GM21381 (cell line): ENCODE measurements around the gene C2orf81.
"Not testable (repeated sequence)": the region's sequence is repeated elsewhere in the genome, so short reads cannot be mapped to it uniquely, and the experiment has no call there.

ENCODE experiments used
- ATAC-seq: cut with Tn5 transposase; IDR thresholded peaks from one replicate; pipeline ENCODE4 v1.9.1; 2021; ENCODE audit warnings: mild to moderate bottlenecking, moderate library complexity; ENCODE audit not compliant: unreplicated experiment

The C2orf81 gene

DNA sequence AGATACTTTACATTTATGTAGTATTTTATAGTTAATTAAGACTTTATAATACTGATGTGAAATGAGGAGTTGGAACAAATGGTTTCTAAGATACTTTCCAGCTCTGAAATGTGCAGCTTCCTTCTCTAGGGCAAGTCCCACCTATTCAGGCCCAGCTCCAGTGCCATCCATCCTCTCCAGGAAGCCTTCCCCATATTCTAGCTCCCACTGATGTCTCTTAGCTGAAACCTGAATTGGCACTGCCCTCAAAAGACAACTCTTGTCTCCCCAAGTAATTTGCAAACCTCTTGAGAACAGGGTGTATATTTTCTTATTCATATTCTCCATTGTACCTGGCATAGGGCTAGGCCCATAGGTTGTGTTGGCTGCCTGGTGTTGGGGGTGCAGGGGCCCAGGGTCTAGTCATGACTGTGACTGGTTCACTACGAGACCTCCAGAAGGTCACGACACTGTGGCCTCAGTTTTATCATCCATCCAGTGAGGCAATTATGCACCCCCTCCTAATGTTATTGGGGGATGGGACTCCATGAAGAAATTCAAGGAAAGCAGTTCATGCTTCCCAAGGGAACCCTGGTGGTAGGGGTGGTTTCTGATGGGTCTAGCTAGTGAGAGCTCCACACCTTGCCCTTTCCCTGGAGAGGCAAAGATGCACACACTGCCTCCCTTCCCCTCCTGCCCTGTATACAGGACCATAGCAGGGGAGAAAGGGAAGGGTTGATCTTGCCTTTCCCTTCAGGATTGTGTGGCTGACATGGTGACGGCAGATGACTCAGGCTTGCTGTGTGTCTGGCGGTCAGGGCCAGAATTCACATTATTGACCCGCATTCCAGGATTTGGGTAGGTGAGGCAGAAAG lies 2.9 kb upstream of the C2orf81 start:
- no peak for ATAC-seq

DNA sequence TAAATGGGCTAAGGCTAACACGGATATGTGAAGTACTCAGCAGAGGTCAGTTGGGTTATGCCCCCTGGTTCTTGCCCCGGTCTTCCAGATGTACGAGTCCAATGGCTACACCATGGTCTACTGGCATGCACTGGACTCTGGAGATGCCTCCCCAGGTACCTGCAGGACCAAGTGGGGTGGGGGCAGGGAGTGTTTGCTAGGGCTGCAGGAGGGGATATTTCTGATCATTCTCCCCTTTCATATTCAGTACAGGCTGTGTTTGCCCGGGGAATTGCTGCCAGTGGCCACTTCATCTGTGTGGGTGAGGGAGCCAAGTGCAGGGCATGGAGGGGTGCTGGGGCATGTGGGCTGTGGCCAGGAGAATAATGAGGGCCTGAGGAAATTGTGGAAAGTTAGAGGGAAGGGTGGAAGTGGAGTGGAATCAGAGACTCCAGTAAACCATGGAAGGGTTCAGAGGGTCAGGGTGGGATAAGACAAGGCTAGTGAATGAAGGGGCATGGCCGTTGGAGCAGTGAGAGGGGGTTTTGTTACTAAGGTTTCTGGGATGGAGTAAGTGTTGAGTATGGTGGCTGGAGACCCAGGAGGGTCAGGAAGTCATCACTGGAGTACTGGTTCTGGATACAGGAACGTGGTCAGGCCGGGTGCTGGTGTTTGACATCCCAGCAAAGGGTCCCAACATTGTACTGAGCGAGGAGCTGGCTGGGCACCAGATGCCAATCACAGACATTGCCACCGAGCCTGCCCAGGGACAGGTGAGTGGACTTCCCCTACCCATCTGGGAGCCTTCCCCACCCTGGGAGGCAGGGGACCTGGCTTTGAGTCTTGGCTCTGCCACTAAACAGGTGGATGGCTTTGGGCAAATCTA lies 2.0 kb upstream of the C2orf81 start:
- ATAC-seq: no peak

DNA sequence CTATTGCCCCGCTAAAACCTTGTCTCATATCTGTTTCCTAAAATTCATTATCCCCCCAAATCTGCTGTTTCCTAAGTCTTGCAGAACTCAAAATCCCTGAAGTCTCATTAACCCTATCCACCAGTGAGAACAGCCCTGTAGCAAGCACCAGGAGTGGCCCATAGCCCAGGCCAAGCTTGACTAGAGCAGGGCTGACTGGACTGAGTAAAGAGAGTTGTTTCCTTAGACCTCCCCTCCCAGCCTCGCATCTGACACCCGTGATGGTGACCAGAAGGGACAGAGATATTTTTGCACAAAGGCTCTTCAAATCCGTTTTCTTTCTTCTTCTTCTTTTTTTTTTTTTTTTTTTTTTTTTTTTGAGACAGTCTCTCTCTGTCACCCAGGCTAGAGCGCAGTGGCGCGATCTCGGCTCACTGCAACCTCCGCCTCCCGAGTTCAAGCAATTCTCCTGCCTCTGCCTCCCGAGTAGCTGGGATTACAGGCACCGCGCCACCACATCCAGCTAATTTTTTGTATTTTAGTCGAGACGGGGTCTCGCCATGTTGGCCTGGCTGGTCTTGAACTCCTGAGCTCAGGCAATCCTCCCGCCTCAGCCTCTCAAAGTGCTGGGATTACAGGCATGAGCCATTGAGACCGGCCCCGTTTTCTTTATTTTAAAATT lies 846 bp downstream of the C2orf81 start:
- not testable (repeated sequence) for ATAC-seq

DNA sequence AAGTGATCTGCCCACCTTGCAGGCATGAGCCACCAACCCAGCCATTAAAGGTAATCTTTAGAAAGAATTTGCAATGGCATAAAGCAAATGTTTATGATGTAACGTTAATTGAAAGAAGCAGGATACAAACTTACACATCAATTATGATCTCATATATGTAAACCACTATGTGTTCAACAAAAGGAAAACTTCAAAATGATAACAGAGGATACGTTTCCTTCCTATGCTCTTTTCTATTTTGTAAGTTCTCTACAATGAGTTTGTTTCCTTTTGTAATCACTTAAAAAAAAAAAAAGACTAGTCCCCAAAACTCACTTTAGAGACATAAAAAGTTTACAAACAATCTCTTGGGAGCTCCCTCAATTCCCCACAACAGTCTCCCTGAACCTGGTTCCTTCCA lies 1.4 kb downstream of the C2orf81 start:
- no peak for ATAC-seq

DNA sequence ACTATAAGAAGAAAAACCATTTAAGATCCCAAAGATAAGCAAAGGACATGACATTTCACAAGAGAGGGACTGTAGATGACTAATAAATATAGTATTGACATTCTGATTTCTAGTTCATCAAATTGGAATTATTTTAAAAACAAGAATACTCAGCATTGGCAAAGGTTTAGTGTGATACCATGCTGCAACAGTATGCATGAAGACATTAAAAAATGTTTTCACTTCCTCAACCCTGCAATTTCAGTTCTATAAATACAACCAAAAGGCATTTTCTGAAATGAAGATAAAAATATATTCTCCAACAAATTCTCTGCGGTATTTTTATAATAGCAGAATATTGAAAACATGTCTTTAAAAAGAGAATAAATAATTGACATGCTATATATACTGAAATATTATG lies 2.1 kb downstream of the C2orf81 start:
- ATAC-seq: no peak

DNA sequence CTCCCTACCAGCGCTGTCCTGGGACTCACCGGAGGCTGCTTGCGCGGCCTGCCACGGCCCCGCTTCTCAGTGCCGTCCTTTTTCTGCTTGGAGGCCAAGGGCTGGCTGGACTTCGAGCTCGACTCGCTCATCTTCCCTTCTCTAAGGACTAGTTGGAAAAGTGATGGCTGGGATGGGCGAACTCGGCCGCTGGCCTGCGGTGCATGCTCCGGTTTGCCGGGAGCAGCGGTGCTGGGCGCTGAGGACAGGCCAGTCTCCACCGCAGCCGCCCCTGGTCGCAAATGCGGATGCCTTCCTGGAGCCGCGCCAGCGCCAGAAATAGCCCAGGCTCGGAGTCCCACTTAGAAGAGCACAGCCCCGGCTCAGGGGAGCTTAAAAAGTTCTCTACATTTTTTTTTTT lies 3.1 kb downstream of the C2orf81 start:
- ATAC-seq: no peak

DNA sequence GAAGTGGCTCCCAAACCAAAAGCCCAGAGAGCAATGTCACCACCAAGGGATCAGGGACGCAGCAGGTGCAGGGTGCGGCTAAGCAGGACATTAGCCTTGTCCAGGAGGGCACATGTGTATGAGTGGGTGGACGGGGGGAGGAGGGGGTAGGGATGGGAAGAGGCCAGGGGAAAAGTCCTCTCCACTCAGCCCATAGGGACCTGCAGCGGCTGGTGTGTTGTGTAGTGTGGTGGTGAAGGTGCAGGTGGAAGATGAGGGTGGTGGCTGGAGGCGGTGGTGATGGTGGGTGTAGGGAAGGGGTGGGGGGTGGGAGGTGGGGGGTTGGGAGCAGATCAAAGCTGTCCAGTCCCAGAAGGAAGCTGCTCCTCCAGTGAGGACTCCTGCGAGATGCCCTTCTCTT lies 3.7 kb downstream of the C2orf81 start:
- no peak for ATAC-seq

DNA sequence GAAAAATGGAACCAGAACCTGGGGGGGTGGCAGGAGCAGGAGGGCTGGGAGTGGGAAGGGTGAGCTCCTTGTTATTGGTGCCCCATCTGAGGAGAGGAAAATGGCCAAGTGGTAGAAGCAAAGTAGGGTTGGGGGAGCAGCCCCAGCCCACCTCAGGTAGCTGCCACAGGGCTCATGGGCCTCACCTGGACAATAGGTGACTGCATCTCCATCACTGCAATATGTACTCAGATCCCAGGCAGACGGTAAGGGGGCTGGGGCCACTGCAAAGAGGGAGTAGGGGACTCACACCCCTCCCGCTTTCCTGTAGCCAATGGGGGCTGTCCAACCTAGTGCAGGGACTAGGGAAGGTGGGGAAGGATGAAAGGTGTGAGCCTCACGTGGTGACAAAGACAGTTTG lies 4.2 kb downstream of the C2orf81 start:
- ATAC-seq: no peak

DNA sequence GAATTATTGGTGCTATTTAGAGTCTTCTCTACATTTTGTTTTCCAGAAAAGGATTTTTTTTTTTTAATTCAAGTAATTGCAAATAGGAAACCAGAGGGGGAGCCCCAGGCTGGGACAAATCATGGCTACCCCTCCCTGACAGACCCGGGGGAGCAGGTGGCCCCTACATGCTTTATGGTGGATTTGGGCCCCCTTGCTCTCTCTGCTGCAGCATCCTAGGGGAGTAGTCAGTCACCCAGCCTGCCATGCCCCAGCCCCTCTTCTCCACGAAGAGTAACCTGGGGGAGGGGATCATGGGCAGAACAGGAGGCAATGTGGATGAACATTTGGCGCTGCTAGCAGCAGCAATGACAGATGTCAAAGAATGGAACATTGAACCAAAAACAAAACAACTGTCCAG lies 4.6 kb downstream of the C2orf81 start:
- ATAC-seq: no peak

DNA sequence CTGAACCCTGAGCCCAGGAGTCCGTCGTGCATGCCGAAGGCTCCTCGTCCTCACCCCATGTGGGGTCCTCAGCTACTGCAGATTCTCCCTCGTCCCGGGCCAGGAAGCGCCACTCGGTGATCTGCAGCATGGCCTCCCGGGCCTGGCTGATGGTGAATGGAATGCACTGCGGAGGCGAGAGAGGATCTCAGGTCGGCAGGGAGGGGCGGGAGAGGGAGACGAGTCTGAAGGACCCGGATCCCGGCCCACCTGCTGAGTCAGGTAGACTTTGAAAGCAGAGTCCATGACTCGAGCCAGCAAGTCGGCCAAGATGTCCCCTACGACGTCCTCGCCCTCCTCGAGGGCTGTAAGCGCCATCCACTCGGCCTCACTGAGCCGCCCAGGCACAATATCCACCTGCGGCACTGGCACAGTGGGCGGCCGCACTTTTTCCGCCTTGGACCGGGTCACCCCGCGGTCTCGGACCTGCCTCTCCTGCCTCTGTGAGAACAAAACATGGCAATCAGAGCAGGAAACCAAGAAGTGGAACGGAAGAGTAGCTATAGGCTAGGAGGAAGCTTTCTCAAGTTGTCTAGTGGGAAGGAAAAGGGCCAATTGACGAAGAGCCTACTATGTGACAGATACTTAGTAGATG lies 5.5 kb downstream of the C2orf81 start:
- no peak for ATAC-seq

DNA sequence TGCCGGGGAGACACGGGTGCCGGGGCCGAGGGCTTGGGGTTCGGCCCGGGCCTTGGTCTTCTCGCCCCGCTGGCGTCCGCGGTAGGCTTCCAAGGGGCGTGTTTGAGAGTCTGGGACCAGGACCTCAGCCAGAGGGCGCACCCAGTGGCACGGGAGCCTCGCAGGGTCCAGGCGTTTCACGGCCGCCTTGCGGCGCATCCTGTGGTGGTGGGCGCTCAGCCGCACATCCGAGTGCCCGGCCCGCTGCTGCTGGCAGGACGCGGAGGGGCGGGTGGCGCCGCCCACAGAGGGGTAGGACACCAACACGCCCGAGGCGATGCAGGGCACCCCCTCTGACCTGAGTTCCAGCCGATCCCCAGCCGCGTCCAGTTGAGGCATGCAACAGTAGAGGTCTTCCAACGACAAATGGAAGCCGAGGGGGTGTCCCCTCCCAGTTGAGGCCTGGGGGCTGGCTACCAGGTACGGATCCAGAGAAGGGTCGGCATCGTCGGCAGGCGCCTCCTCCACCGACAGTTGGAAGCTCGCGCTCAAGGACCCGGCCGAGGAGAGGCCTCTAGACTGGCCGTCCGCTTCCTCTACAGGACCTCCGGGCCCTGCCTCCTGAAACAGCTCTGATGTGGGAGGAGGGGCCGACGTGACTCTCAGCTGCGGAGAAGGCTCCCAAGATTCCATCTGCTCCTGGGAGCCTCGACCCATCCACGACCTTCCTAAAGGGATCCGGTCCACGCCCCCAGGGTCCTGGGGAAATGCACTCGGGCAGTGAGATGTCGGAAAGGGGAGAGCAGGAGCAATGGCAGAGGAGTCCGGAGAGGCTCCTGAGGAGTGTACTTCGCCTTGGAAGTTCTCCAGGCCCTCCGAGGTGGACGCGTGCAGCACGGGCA lies 6.3 kb downstream of the C2orf81 start:
- ATAC-seq: no peak

DNA sequence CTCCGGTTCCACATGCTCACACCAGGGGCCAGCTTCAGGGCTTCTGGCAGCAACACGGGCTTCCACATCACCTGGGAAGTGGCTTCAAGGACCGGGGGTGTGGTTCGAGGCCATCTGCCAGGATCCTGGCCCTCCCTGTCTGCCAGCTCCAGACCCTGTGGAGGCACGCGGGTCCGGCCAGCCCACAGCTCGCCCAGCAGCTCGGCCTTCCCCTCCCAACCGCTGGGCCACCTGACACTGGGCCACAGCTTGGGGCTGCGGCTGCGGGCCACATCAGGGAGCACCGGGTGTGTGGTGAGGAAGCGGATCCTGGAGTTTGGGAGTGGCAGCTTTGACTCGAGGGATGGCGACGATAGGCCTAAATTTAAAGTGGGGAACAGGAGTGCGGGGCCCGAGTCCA lies 7.0 kb downstream of the C2orf81 start:
- no peak for ATAC-seq

DNA sequence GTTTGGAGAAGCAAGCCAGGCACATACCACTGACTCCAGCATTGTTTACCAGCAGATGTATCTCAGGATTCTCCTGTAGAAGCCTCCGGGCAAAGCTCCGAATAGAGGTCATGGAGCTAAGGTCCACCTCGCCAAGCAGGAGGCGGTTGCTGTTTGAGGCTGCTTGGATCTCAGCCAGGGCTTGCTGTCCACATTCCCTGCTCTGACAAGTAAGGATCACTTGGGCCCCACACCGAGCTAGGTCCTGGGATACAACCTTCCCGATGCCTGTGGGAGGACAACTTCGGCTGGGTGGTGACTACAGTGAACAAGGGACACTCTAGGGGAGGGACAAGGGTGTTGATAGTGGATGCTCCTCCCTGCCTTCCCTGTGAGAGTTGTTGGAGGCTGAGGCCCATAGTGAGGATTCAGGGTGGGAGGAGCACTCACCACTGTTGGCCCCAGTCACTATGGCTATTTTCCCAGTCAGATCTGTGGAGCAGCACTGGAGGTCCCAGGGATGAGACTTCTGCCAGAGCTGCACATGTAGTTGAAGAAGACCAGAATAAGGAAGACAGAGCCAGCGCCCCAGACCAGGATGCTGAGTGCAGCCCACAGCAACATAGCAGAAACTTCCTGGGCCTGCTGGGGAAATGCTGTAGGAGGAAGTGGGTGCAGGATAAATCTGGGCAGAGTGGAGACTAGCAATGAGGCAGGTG lies 8.3 kb downstream of the C2orf81 start:
- ATAC-seq: no peak

DNA sequence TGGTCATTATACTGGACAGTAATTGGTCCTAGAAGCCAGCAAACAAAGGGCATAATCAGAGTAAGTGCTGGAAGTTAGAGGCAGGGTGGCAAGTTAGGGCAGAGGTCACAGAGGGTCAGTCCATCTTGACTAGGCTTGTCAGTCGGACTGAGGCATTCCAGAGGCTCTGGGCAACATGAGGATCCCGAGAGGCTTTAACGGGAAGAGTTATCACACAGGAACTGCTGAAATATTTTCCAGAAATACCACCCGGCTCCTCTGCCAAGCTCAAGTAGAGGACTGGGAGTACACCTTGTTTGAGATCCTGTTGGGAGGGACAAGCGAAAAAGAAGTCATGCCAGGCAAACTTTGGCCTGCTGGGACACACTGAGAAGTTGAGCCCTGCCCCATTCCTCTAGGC lies 13.7 kb downstream of the C2orf81 start:
- no peak for ATAC-seq

DNA sequence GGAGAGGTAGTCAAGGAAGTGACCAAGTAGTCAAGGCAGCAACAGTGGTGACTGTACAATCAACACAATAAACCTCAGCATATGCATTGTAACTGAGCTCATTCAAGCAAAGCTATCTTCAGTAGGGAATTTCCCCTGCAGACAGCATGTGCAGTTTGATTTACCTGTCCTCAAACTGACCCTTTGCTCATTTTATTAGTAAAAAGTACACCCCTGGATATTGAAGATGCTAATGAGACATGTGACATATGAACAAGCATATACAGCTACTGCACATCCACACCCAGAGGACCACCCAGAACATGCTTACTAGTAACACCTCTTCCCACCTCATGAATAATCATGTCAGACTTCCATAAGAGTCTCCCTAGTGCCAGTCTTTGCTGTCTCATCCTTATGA lies 15.4 kb downstream of the C2orf81 start:
- ATAC-seq: no peak

DNA sequence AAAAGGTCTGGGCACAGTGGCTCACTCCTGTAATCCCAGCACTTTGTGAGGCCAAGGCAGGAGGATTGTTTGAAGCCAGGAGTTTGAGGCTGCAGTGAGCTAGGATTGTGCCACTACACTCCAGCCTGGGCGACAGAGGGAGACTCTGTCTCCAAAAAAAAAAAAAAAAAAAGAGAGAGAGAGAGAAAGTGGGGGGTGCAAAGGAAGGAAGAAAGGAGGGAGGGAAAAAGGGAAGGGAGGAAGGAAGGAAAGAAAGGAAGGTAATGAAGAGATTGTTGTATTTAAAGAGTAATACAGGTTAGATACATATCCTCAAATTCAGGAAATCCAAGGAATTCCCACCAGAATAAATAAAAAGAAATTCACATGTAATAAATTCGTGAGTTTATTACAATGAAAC lies 19.5 kb downstream of the C2orf81 start:
- no peak for ATAC-seq

DNA sequence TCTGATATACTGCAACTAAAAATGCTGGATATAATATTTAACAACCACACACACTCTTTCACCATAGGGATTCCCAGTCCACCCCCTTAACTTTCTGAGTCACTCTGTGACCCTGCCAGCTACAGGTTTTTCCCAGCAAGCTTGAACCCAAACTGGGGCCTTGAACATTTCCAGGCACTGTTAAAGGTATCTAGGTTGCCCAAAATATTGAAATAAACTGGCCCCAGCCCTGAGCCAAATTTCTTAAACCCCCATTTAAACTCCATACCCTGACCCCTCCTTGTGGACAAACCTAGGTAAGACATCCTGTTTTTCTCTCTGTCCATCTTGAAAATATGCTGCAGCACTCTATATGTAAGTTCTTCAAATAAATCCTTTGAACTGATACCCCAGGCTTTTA lies 21.6 kb downstream of the C2orf81 start:
- ATAC-seq: no peak

DNA sequence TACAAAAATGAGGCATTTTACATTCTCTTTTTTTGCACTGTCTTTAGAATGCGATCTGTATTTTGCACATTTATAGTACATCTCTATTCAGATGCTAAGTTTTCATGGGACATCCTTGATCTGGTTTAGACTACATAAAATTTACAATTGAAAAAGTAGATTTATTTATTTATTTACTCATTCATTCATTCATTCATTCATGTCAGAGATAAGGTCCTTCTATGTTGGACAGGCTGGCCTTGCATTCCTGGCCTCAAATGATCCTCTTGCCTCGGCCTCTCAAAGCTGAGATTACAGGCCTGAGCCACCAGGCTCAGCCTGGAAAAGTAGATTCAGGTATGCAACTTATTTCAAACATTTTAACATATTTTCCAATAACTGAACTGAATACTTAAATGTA lies 25.3 kb downstream of the C2orf81 start:
- ATAC-seq: no peak

DNA sequence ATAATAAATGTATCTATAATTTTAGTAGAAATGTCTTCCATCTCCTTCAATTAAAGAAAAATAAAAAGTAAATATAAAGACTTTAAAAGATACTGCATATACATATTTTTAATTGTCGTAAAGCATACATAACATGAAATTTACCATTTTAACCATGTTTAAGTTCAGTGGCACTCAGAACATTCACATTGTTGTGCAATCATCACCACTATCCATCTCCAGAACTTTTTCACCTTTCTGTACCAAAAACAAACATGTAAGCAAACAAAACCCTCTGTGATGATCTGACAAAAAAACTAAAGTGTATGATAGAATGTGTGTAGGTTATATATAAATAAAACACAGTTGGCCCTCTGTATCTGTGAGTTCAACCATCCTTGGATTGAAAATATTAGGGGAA lies 27.9 kb downstream of the C2orf81 start:
- no peak for ATAC-seq

DNA sequence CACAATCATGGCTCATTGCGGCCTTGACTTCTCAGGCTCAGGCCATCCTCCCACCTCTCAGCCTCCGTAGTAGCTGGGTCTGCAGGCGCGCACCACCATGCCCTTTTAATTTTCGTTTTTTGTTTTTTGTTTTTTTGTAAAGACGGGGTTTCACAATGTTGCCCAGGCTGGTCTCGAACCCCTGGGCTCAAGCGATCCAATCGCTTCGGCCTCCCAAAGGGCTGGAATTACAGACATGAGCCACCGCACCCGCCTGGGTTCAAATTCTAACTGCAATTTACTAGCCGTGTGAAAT lies 29.0 kb downstream of the C2orf81 start:
- no peak for ATAC-seq
